Measurements from ENCODE around the gene SDC3. TPM values are rescaled to one million over a fixed set of nuclear protein-coding genes. Genes with fewer than 3 reads are reported as not detected.
"Not testable (repeated sequence)": the region's sequence is repeated elsewhere in the genome, so short reads cannot be mapped to it uniquely, and the experiment has no call there.

Gene SDC3
- total RNA-seq, 5 donors from 2014 or later (not counting 1 experiment from before 2014, with no cell fraction given), result 0.07 to 1.1 (median 0.47) TPM

DNA sequence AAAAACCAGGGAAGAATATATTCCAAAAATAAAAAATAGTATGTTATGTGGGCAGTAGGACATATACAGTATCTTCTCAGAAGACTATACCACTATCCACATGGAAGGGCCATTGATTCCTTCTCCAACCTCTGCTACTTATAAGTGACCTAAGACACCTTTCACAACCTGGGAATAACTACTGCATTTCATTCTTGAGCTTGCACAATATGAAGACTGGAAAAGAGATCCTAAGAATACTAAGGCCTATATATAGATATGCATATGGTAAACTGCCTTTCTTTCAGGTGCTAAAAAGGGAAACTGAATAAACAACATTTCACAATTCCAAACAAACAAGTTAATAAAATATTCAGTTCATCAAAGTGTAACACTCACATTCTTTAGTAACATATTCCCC is 32.0 kb upstream of the SDC3 start:
- no peaks in the 10 kb centered on the region for H3K4me1 Mint-ChIP-seq
- Histone ChIP-seq H3K9me3 (no peaks in the 10 kb centered on the region), H3K36me3 (ENCODE audit: control insufficient read depth in 2 of 2, extremely low read depth in 1 of 2, insufficient read depth in 1 of 2, low read length in 1 of 2) (peaks cover 37 to 80% of the 10 kb centered on the region in 2 donors), H3K27ac (ENCODE audit: low read length) (no peak overlapping the region), H3K27me3 (replicated peaks in 1 of 2; ENCODE audit: control insufficient read depth in 2 of 2, extremely low read depth in 1 of 2, insufficient read depth in 2 of 2, low read length in 1 of 2) (no peaks in the 10 kb centered on the region), H3K4me1 (ENCODE audit: control insufficient read depth in 1 of 2, extremely low read depth in 1 of 2, insufficient read depth in 2 of 2, low read length in 2 of 2) (no peaks in the 10 kb centered on the region), H3K4me3 (ENCODE audit: control insufficient read depth in 1 of 2, extremely low read depth in 1 of 2, low read length in 1 of 2) (no peak overlapping the region)
- H3K36me3 Mint-ChIP-seq, result peaks cover 59% of the 10 kb centered on the region
- no peaks in the 10 kb centered on the region for H3K9me3 Mint-ChIP-seq
- CTCF ChIA-PET, result interaction anchor here in 1 of 2 donors (0.6 kb wide), 1 partner anchor 160 kb away, joined by 4 read pairs; no protein-coding TSS in a partner anchor
- ATAC-seq (replicated peaks in 1 of 4), result no peak
- H3K27ac Mint-ChIP-seq, result no peak overlapping the region
- no peaks in the 10 kb centered on the region for H3K27me3 Mint-ChIP-seq
- POLR2A ChIA-PET, result no interaction called here
- no peak for DNase-seq
- H3K4me3 Mint-ChIP-seq, result no peak overlapping the region

DNA sequence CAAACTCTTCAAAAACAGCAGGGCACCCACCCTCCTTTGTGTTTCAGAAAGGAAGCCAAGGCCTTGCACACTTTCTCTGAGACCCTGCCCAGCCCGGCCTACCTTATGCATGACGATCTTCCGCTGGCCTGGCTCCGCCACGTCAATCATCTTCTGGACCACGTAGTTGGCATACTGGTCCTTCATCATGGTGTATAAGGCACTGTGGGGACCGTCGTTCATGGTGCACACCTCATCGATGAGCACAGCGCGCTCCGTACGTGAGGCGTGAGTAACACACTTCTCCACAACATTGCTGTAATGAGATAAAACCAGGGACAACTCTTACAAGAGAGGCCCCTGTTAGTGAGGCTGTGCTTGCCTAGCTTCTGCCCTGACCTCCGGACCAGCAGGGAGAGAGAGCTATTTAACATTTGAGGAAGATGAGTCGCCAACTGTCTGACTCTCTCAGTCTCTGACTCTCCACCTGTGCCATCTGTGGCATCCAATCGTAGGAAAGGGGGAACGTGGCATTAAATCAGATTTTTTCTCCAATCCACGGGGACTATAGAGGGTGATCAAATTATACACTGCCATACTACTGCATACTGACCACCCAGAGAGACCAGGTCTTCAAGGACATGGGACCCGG is 28.1 kb upstream of the SDC3 start:
- ATAC-seq (replicated peaks in 1 of 4), result no peak
- H3K36me3 ChIP-seq (ENCODE audit: control insufficient read depth in 2 of 2, extremely low read depth in 1 of 2, insufficient read depth in 1 of 2, low read length in 1 of 2), result peaks cover 22 to 75% of the 10 kb centered on the region in 2 donors
- H3K4me3 Mint-ChIP-seq, result no peak overlapping the region
- ChIA-PET CTCF (no interaction called here), POLR2A (no interaction called here)
- no peak for DNase-seq
- H3K36me3 Mint-ChIP-seq, result peaks cover 53% of the 10 kb centered on the region
- no peaks in the 10 kb centered on the region for H3K9me3 ChIP-seq
- no peaks in the 10 kb centered on the region for H3K27me3 ChIP-seq (replicated peaks in 1 of 2; ENCODE audit: control insufficient read depth in 2 of 2, extremely low read depth in 1 of 2, insufficient read depth in 2 of 2, low read length in 1 of 2)
- no peaks in the 10 kb centered on the region for H3K4me1 Mint-ChIP-seq
- WGBS (ENCODE audit: insufficient coverage), result 100% methylated on average over 6 of the region's 20 CpGs
- H3K9me3 Mint-ChIP-seq, result no peaks in the 10 kb centered on the region
- no peaks in the 10 kb centered on the region for H3K27me3 Mint-ChIP-seq
- H3K4me3 ChIP-seq (ENCODE audit: control insufficient read depth in 1 of 2, extremely low read depth in 1 of 2, low read length in 1 of 2), result no peak overlapping the region
- peak overlapping the region in 1 of 2 donors; percentile 44 for H3K27ac Mint-ChIP-seq
- H3K4me1 ChIP-seq (ENCODE audit: control insufficient read depth in 1 of 2, extremely low read depth in 1 of 2, insufficient read depth in 2 of 2, low read length in 2 of 2), result no peaks in the 10 kb centered on the region
- H3K27ac ChIP-seq (ENCODE audit: low read length), result no peak overlapping the region

DNA sequence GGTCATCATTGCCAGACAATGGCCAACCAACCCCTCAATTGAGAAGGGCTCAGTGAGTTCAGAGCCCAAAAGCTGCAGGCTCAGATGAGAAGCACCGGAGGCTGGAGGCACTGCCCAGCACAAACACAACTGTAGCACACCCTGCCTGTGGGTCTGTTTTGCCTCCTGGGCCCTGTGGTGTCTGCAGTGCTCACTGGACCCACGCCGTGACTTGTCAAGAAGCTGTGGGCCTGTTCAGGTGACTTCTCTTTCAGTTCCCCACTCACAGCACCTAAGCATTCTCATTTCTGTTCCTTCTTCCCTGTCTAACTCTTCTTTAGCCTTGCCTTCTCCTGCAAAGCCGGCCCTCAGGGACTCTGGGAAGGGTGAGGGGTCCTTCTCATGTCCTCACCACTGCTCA is 27.2 kb upstream of the SDC3 start:
- WGBS (ENCODE audit: insufficient coverage), result no CpG with 5 or more reads among the region's 4 CpGs
- H3K27ac Mint-ChIP-seq; ATAC-seq (replicated peaks in 1 of 4): not testable (repeated sequence)

DNA sequence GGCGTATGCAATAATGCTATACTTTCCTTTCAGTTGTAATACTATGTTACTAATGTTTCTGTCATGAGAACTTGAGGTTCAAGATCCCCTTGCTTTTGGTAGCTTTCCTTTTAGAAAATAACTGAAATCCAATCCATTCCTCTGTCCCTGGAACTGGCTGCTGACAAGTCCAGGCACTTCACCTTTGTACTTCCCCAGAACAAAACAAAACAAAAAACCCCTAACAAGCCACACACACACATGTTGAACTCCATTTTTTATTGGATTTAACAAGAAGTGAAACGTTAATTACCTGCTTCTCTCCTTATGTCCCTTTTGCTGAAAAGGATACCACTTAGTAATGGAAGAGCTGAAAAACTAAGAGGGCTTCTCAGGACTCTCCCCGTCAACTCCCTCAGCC is 26.1 kb upstream of the SDC3 start:
- no peaks in the 10 kb centered on the region for H3K9me3 Mint-ChIP-seq
- no peak for ATAC-seq (replicated peaks in 1 of 4)
- Histone ChIP-seq H3K4me1 (ENCODE audit: control insufficient read depth in 1 of 2, extremely low read depth in 1 of 2, insufficient read depth in 2 of 2, low read length in 2 of 2) (peaks cover 0 to 2% of the 10 kb centered on the region in 2 experiments), H3K36me3 (ENCODE audit: control insufficient read depth in 2 of 2, extremely low read depth in 1 of 2, insufficient read depth in 1 of 2, low read length in 1 of 2) (peaks cover 17 to 57% of the 10 kb centered on the region in 2 donors), H3K4me3 (ENCODE audit: control insufficient read depth in 1 of 2, extremely low read depth in 1 of 2, low read length in 1 of 2) (no peak overlapping the region), H3K27ac (ENCODE audit: low read length) (no peak overlapping the region), H3K27me3 (replicated peaks in 1 of 2; ENCODE audit: control insufficient read depth in 2 of 2, extremely low read depth in 1 of 2, insufficient read depth in 2 of 2, low read length in 1 of 2) (no peaks in the 10 kb centered on the region), H3K9me3 (no peaks in the 10 kb centered on the region)
- no peaks in the 10 kb centered on the region for H3K27me3 Mint-ChIP-seq
- CTCF ChIA-PET, result interaction anchor here in 1 of 2 donors (0.7 kb wide), 1 partner anchor 16 kb away, joined by 3 read pairs; no protein-coding TSS in a partner anchor
- POLR2A ChIA-PET, result no interaction called here
- peak overlapping the region in 1 of 2 donors; percentile 32 for H3K27ac Mint-ChIP-seq
- H3K4me3 Mint-ChIP-seq, result no peak overlapping the region
- WGBS (ENCODE audit: insufficient coverage), result 100% methylated on average over 1 of the region's 3 CpGs
- DNase-seq, result no peak
- peaks cover 40% of the 10 kb centered on the region for H3K36me3 Mint-ChIP-seq
- H3K4me1 Mint-ChIP-seq, result no peaks in the 10 kb centered on the region

More for the DNA sequence above, 27.2 kb upstream of the SDC3 start:
- H3K4me3 Mint-ChIP-seq; DNase-seq; H3K9me3 ChIP-seq; H3K4me1 ChIP-seq (ENCODE audit: control insufficient read depth in 1 of 2, extremely low read depth in 1 of 2, insufficient read depth in 2 of 2, low read length in 2 of 2); H3K27me3 Mint-ChIP-seq; H3K27me3 ChIP-seq (replicated peaks in 1 of 2; ENCODE audit: control insufficient read depth in 2 of 2, extremely low read depth in 1 of 2, insufficient read depth in 2 of 2, low read length in 1 of 2); H3K4me3 ChIP-seq (ENCODE audit: control insufficient read depth in 1 of 2, extremely low read depth in 1 of 2, low read length in 1 of 2); H3K27ac ChIP-seq (ENCODE audit: low read length); H3K9me3 Mint-ChIP-seq; POLR2A ChIA-PET; H3K4me1 Mint-ChIP-seq; CTCF ChIA-PET: not testable (repeated sequence)
- peaks cover 22 to 68% of the 10 kb centered on the region in 2 donors for H3K36me3 ChIP-seq (ENCODE audit: control insufficient read depth in 2 of 2, extremely low read depth in 1 of 2, insufficient read depth in 1 of 2, low read length in 1 of 2)
- H3K36me3 Mint-ChIP-seq, result peaks cover 47% of the 10 kb centered on the region

DNA sequence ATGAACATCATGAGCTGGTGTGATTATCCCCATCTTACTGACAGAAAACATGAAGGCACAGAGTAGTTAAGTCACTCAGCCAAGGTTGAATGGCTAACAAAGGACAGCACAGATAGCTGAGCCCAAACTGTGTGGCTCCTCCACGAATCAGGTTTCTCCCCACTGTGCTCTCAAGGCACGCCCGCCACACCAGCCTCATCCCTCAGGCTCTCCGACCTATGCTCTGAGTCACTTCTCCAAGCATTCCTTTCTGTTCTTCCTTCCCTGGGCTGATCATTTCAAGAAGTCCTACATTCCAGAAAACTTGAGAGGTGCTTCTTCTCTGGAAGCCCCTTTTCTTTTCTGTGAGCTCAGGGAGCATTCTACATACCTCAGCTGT is 25.3 kb upstream of the SDC3 start:
- Mint-ChIP-seq H3K9me3 (no peaks in the 10 kb centered on the region), H3K27me3 (no peaks in the 10 kb centered on the region), H3K36me3 (peaks cover 36% of the 10 kb centered on the region), H3K4me3 (no peak overlapping the region), H3K27ac (peak overlapping the region; percentile 13 to 24), H3K4me1 (no peaks in the 10 kb centered on the region)
- Histone ChIP-seq H3K4me3 (ENCODE audit: control insufficient read depth in 1 of 2, extremely low read depth in 1 of 2, low read length in 1 of 2) (no peak overlapping the region), H3K36me3 (ENCODE audit: control insufficient read depth in 2 of 2, extremely low read depth in 1 of 2, insufficient read depth in 1 of 2, low read length in 1 of 2) (peaks cover 17 to 50% of the 10 kb centered on the region in 2 donors), H3K27me3 (replicated peaks in 1 of 2; ENCODE audit: control insufficient read depth in 2 of 2, extremely low read depth in 1 of 2, insufficient read depth in 2 of 2, low read length in 1 of 2) (no peaks in the 10 kb centered on the region), H3K4me1 (ENCODE audit: control insufficient read depth in 1 of 2, extremely low read depth in 1 of 2, insufficient read depth in 2 of 2, low read length in 2 of 2) (peaks cover 0 to 10% of the 10 kb centered on the region in 2 experiments), H3K27ac (ENCODE audit: low read length) (no peak overlapping the region), H3K9me3 (no peaks in the 10 kb centered on the region)
- DNase-seq, result no peak
- CTCF ChIA-PET, result interaction anchor here in 1 of 2 donors (0.7 kb wide), 1 partner anchor 15 kb away, joined by 3 read pairs; no protein-coding TSS in a partner anchor
- POLR2A ChIA-PET, result interaction anchor here in 1 of 2 donors (0.6 kb wide), 1 partner anchor 369 kb away, joined by 3 read pairs; no protein-coding TSS in a partner anchor
- no peak for ATAC-seq (replicated peaks in 1 of 4)
- 90% methylated on average over 4 of the region's 4 CpGs for WGBS (ENCODE audit: insufficient coverage)

DNA sequence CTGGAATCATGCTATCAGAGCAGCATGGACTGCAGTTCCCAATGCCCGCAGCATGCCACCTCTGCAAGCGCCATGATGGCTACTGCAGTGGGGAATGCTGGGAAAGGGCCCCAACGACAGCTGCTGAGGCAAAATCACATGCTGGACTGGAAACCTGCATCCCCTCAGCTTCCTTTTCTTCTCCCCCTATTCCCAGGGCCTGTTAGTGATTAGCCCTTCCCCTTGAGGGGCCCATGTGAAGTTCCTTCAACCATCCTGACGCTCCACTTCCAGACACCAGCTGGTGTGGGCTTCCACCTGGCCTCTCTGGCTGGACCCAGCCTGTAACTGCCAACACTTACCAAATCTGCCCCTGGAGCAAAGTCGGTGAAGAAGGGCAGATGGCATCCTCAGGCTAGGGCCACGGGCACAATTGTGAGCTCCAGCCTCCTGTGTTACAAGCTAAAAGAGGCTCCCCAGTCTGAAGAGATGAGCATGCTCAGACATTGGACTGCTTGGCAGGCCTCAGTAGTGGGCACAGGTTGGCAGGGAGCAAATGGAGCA is 22.1 kb upstream of the SDC3 start:
- Mint-ChIP-seq H3K27ac (peak overlapping the region in 1 of 2 donors; percentile 69), H3K9me3 (no peaks in the 10 kb centered on the region), H3K36me3 (peaks cover 21% of the 10 kb centered on the region), H3K4me1 (no peaks in the 10 kb centered on the region), H3K4me3 (no peak overlapping the region), H3K27me3 (peaks cover 0 to 2% of the 10 kb centered on the region in 2 donors)
- H3K27me3 ChIP-seq (replicated peaks in 1 of 2; ENCODE audit: control insufficient read depth in 2 of 2, extremely low read depth in 1 of 2, insufficient read depth in 2 of 2, low read length in 1 of 2), result peaks cover 0 to 3% of the 10 kb centered on the region in 2 experiments
- no peaks in the 10 kb centered on the region for H3K9me3 ChIP-seq
- 78% methylated on average over 5 of the region's 6 CpGs for WGBS (ENCODE audit: insufficient coverage)
- H3K36me3 ChIP-seq (ENCODE audit: control insufficient read depth in 2 of 2, extremely low read depth in 1 of 2, insufficient read depth in 1 of 2, low read length in 1 of 2), result peaks cover 0 to 29% of the 10 kb centered on the region in 2 donors
- peak in 1 of 4 experiments; percentile 6 for ATAC-seq (replicated peaks in 1 of 4)
- no peak for DNase-seq
- POLR2A ChIA-PET, result no interaction called here
- no peak overlapping the region for H3K27ac ChIP-seq (ENCODE audit: low read length)
- CTCF ChIA-PET, result interaction anchor here (0.5 kb wide), 2 partner anchors 11 to 147 kb away, joined by 3 to 7 read pairs; no protein-coding TSS in a partner anchor
- H3K4me3 ChIP-seq (ENCODE audit: control insufficient read depth in 1 of 2, extremely low read depth in 1 of 2, low read length in 1 of 2), result no peak overlapping the region
- H3K4me1 ChIP-seq (ENCODE audit: control insufficient read depth in 1 of 2, extremely low read depth in 1 of 2, insufficient read depth in 2 of 2, low read length in 2 of 2), result peaks cover 0 to 10% of the 10 kb centered on the region in 2 experiments

Measured in T-cell (primary cell).